ENCODE measurements around the gene ARF6.

ARF6 gene

GRCh38 chr14:49945448-49946319 is 52.8 kb downstream of the ARF6 start:
- DNase-seq: no peak
